Endodermal cell (in vitro differentiated cells): ENCODE measurements around the gene ARHGAP22. TPM values are rescaled to one million over a fixed set of nuclear protein-coding genes. Genes with fewer than 3 reads are reported as not detected.

ENCODE experiments used
- DNase-seq: peaks from one replicate; pipeline ENCODE4 v3.0.0-alpha.2; 2017
- H3K27ac ChIP-seq: 2 replicates; pipeline ENCODE4 v1.5.1; 2013; ENCODE audit warnings: mild to moderate bottlenecking, low read depth, low read length, moderate library complexity
- H3K27me3 ChIP-seq: 2 replicates; pipeline ENCODE4 v1.6.1; 2013; ENCODE audit warnings: mild to moderate bottlenecking, low read length, moderate library complexity; ENCODE audit not compliant: insufficient read depth, control insufficient read depth, poor library complexity, severe bottlenecking
- H3K36me3 ChIP-seq: 2 replicates; pipeline ENCODE4 v1.7.0; 2013; ENCODE audit warnings: mild to moderate bottlenecking, low read length, moderate library complexity; ENCODE audit not compliant: control insufficient read depth, insufficient read depth
- H3K4me1 ChIP-seq: one replicate; pipeline ENCODE4 v1.7.0; 2013; ENCODE audit warnings: low read length; ENCODE audit not compliant: control insufficient read depth, insufficient read depth
- H3K4me3 ChIP-seq: 2 replicates; pipeline ENCODE4 v1.5.1; 2013; ENCODE audit warnings: mild to moderate bottlenecking, low read length, moderate library complexity
- H3K9ac ChIP-seq: 2 replicates; pipeline ENCODE4 v1.6.1; 2013; ENCODE audit warnings: mild to moderate bottlenecking, low read length, moderate library complexity; ENCODE audit not compliant: poor library complexity, severe bottlenecking; ENCODE audit errors: extremely low read depth
- H3K9me3 ChIP-seq: 2 replicates; pipeline ENCODE4 v1.6.1; 2013; ENCODE audit warnings: mild to moderate bottlenecking, low read length, moderate library complexity; ENCODE audit not compliant: control insufficient read depth
- H3K27ac Mint-ChIP-seq: 2 replicates; pipeline ENCODE4 v1.8.0; 2020; ENCODE audit warnings: mixed read lengths
- H3K27me3 Mint-ChIP-seq: 2 replicates; pipeline ENCODE4 v1.8.0; 2021; ENCODE audit warnings: mild to moderate bottlenecking, mixed read lengths; ENCODE audit not compliant: insufficient read depth
- H3K36me3 Mint-ChIP-seq: 2 replicates; pipeline ENCODE4 v1.8.0; 2020; ENCODE audit warnings: low read depth, mixed read lengths
- H3K4me1 Mint-ChIP-seq: 2 replicates; pipeline ENCODE4 v1.8.0; 2020; ENCODE audit warnings: mixed read lengths
- H3K4me3 Mint-ChIP-seq: 2 replicates; pipeline ENCODE4 v1.8.0; 2020; ENCODE audit warnings: mild to moderate bottlenecking, moderate library complexity, mixed read lengths
- H3K9me3 Mint-ChIP-seq: 2 replicates; pipeline ENCODE4 v1.8.0; 2020; ENCODE audit warnings: mild to moderate bottlenecking, mixed read lengths
- WGBS, 2 experiments: methylation state at CpG; one replicate each; pipeline versions ENCODE4 v1.1.5 to v1.1.7; 2013; ENCODE audit warnings: missing lambda C conversion rate in 2 of 2, mixed read lengths in 1 of 2; ENCODE audit not compliant: insufficient coverage in 1 of 2, insufficient read length in 1 of 2; 5-methylcytosine and 5-hydroxymethylcytosine counted together
- total RNA-seq, 2 donors: library from RNA; stranded (reverse); fragmentation: NEBNext Ultra II Directional in 1 of 2; extraction: Animal tissue kit (Norgen Biotek cat#: 25700) in 1 of 2; gene quantifications; 2 replicates in 1 of 2; 3 replicates in 1 of 2; pipeline ENCODE4 v1.2.1, GENCODE V29; 2021
- TF ChIP-seq, protein P1 (sequence below): fragments of 200-600 bp; sonication (generic); conservative IDR thresholded peaks from 2 replicates; pipeline ENCODE4 v1.5.0; 2021; ENCODE audit warnings: antibody characterized with exemption, mild to moderate bottlenecking

The ARHGAP22 gene
- total RNA-seq, 2 donors from 2014 or later: 10.3 to 14.1 TPM

DNA sequence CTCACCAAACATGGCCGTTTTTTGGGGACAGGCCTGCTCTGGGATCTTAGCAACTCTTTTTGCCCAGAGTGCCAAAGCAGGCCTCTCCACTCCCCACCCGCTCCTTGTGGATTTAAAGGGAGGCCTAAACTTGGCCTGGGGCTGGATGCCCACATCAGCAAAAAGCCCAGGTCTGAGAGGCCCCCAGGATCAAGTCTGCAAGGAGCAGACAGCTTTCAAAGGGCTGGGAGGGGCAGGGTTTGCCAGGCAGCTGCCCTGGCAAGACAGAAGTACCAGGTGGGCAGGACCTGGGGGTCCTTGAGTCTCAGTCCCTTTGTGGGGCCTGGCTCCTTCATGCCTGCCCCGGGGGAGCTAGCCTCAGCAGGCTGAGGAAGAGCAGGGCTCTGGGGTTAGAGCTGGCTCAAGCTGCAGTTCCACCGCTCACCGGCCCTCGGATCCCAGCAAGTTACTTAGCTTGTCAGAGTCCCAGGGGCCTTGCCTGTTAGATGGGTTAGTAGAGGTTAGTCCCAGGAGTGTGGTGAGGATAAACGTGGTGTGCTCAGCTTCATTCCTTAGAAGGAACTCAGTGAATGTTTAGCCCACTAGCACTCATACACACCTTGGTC, 56.2 kb downstream of the ARHGAP22 start:
- peaks cover 3% of the 10 kb centered on the region for H3K27me3 Mint-ChIP-seq
- H3K4me1 Mint-ChIP-seq: peaks cover 2% of the 10 kb centered on the region
- Histone ChIP-seq H3K4me3 (no peak overlapping the region), H3K27ac (no peak overlapping the region), H3K9ac (no peak overlapping the region), H3K36me3 (no peaks in the 10 kb centered on the region), H3K4me1 (no peaks in the 10 kb centered on the region), H3K27me3 (no peaks in the 10 kb centered on the region), H3K9me3 (no peaks in the 10 kb centered on the region)
- TF ChIP-seq, protein P1, sequence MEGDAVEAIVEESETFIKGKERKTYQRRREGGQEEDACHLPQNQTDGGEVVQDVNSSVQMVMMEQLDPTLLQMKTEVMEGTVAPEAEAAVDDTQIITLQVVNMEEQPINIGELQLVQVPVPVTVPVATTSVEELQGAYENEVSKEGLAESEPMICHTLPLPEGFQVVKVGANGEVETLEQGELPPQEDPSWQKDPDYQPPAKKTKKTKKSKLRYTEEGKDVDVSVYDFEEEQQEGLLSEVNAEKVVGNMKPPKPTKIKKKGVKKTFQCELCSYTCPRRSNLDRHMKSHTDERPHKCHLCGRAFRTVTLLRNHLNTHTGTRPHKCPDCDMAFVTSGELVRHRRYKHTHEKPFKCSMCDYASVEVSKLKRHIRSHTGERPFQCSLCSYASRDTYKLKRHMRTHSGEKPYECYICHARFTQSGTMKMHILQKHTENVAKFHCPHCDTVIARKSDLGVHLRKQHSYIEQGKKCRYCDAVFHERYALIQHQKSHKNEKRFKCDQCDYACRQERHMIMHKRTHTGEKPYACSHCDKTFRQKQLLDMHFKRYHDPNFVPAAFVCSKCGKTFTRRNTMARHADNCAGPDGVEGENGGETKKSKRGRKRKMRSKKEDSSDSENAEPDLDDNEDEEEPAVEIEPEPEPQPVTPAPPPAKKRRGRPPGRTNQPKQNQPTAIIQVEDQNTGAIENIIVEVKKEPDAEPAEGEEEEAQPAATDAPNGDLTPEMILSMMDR: no peak
- 88 to 90% methylated on average over 1 to 7 of the region's 7 CpGs for WGBS, 2 experiments
- peaks cover 2% of the 10 kb centered on the region for H3K9me3 Mint-ChIP-seq
- H3K36me3 Mint-ChIP-seq: no peaks in the 10 kb centered on the region
- H3K4me3 Mint-ChIP-seq: no peak overlapping the region
- peak; percentile 39 for DNase-seq
- no peak overlapping the region for H3K27ac Mint-ChIP-seq

DNA sequence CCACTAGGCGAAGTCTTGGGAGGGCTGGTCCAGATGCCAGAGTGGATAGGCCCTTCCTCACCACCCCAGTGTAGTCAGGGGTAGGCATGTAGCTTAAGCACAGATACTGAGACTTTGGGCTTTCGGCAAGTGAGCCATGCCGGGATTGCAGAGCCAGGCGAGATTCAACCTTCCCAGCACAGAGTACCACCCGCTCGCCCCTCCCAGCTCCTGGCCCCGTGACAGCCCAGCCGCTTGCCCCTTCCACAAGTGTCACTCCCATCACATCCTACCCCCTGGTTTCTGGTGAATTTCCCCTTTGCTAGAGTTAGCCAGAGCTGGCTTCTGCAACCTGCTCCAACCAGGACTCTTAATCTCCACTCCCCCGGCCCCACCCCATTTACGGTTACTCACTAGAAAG, 56.9 kb downstream of the ARHGAP22 start:
- TF ChIP-seq, protein P1: no peak

DNA sequence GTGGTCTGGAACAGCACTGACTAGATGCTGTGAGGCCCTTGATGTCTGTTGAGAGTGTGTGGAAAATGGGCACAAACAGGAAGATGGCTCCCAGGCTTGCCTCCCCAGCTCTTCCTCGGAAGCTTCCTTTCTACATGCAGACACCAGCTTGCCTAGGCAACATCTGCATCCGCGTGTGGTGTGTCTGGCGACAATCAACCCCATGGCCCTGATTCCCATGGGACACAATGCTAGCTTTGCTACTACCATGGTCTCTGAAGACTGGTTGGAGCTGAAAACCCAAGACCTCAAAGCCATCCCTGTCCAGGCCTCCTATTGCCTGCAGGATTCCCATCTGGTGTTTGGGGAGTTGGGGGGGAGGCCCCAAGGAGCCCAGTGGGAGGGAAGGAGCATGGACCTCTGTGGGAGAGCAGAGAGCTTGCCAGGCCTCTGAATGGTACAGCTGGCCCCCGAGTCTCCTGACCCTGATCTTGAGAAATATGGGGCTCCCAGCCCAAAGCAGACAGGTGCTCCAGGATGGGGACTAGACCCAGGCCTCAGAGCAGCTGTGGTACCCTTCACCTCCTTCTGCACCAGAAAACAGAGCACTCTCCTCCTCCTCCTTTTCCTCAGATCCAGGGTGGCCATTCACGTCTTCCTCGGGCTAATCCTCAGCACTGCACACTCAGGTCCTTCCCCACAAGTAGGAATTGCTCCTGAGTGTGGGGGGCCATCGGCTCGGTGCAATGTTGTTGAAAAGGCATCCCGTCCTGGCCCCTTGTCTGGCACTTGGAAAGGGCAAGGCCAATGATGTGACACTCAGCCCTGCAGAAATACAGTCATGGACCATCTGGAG, 57.6 kb downstream of the ARHGAP22 start:
- no peaks in the 10 kb centered on the region for H3K9me3 ChIP-seq
- WGBS, 2 experiments: 94% methylated on average over 7 to 10 of the region's 10 CpGs
- TF ChIP-seq, protein P1: no peak
- Mint-ChIP-seq H3K27ac (no peak overlapping the region), H3K4me1 (peaks cover 2% of the 10 kb centered on the region), H3K9me3 (peaks cover 2% of the 10 kb centered on the region), H3K36me3 (no peaks in the 10 kb centered on the region), H3K27me3 (peaks cover 3% of the 10 kb centered on the region), H3K4me3 (no peak overlapping the region)
- H3K9ac ChIP-seq: no peak overlapping the region
- no peaks in the 10 kb centered on the region for H3K27me3 ChIP-seq
- no peaks in the 10 kb centered on the region for H3K36me3 ChIP-seq
- no peaks in the 10 kb centered on the region for H3K4me1 ChIP-seq
- DNase-seq: peak; percentile 28
- H3K27ac ChIP-seq: no peak overlapping the region
- no peak overlapping the region for H3K4me3 ChIP-seq

More for the DNA sequence above, 56.9 kb downstream of the ARHGAP22 start:
- DNase-seq: peak; percentile 26
- Mint-ChIP-seq H3K36me3 (no peaks in the 10 kb centered on the region), H3K4me1 (peaks cover 2% of the 10 kb centered on the region), H3K9me3 (peaks cover 2% of the 10 kb centered on the region), H3K27me3 (peaks cover 3% of the 10 kb centered on the region), H3K27ac (no peak overlapping the region), H3K4me3 (no peak overlapping the region)
- Histone ChIP-seq H3K9me3 (no peaks in the 10 kb centered on the region), H3K9ac (no peak overlapping the region), H3K27me3 (no peaks in the 10 kb centered on the region), H3K4me3 (no peak overlapping the region), H3K4me1 (no peaks in the 10 kb centered on the region), H3K27ac (no peak overlapping the region), H3K36me3 (no peaks in the 10 kb centered on the region)
- WGBS, 2 experiments: 87 to 100% methylated on average over 5 to 10 of the region's 10 CpGs
